Measurements from ENCODE around the gene NCS1. TPM values are rescaled to one million over a fixed set of nuclear protein-coding genes. Genes with fewer than 3 reads are reported as not detected.

Gene NCS1
- total and polyA plus RNA-seq, 2 of the 8 experiments (the other 6 are each of a cell fraction or from before 2014, with no cell fraction given): 34.7 to 47.6 TPM

GRCh38 chr9:130145658-130146057, 26.5 kb upstream of the NCS1 start:
- no peak overlapping the region for H3K18ac ChIP-seq (ENCODE audit: extremely low read depth, low read length)
- no peaks in the 10 kb centered on the region for H3K23me2 ChIP-seq (ENCODE audit: low read depth, low read length)
- 85% methylated on average over 1 of the region's 1 CpG; no CpG with 5 or more reads in 1 of the 2 experiments for WGBS, 2 experiments (ENCODE audit: extremely low coverage in 1 of 2, insufficient coverage in 1 of 2, insufficient read length in 1 of 2, insufficient replicate concordance in 2 of 2, low coverage in 1 of 2, low lambda C conversion rate in 2 of 2, missing lambda C conversion rate in 1 of 2)
- H4K8ac ChIP-seq (ENCODE audit: extremely low read depth, insufficient read depth, low read length): no peak overlapping the region
- no peak overlapping the region for H2AK5ac ChIP-seq (ENCODE audit: low read depth, low read length)
- H3K9ac ChIP-seq (replicated peaks in 1 of 4; ENCODE audit: extremely low read depth in 1 of 4, low read depth in 3 of 4, low read length in 3 of 4): no peak overlapping the region
- H3K27ac ChIP-seq (ENCODE audit: low read depth, low read length): no peak overlapping the region
- no peaks in the 10 kb centered on the region for H3K9me3 ChIP-seq (ENCODE audit: insufficient read depth in 2 of 2, low read depth in 1 of 2, low read length in 1 of 2)
- H3K4me1 ChIP-seq (replicated peaks in 1 of 4; ENCODE audit: control insufficient read depth in 3 of 4, insufficient read depth in 4 of 4, low read length in 3 of 4): peaks cover 0 to 12% (median 6%) of the 10 kb centered on the region in 4 experiments; a peak in 4 of 7 replicates
- no peaks in the 10 kb centered on the region for H3K79me1 ChIP-seq (ENCODE audit: low read depth, low read length)
- FAIRE-seq: no peak
- H4K5ac ChIP-seq (ENCODE audit: insufficient read length, low read depth, low read length): no peak overlapping the region
- H4K91ac ChIP-seq (replicated peaks; ENCODE audit: insufficient read length, low read length): no peak overlapping the region
- no peak overlapping the region for H2BK15ac ChIP-seq (ENCODE audit: low read length)
- H3K4ac ChIP-seq (replicated peaks; ENCODE audit: insufficient read length, low read depth, low read length): no peak overlapping the region
- H3K4me3 ChIP-seq (ENCODE audit: extremely low read depth in 1 of 4, insufficient read depth in 2 of 4, low read depth in 3 of 4, low read length in 4 of 4): no peak overlapping the region
- H2BK12ac ChIP-seq (ENCODE audit: low read depth, low read length): no peak overlapping the region
- no peak overlapping the region for H2AFZ ChIP-seq (ENCODE audit: low read length)
- peak overlapping the region; percentile 47 for H2BK120ac ChIP-seq (replicated peaks; ENCODE audit: low read depth, low read length)
- H3K56ac ChIP-seq (replicated peaks; ENCODE audit: insufficient read length, low read depth, low read length): no peak overlapping the region
- H3K23ac ChIP-seq (ENCODE audit: insufficient read length): no peak overlapping the region
- no peaks in the 10 kb centered on the region; a peak in 1 of 7 replicates for H3K27me3 ChIP-seq (replicated peaks in 1 of 4; ENCODE audit: control insufficient read depth in 3 of 4, extremely low read depth in 1 of 4, insufficient read depth in 3 of 4, low read length in 3 of 4)
- no peaks in the 10 kb centered on the region for H3K79me2 ChIP-seq (ENCODE audit: control insufficient read depth in 1 of 2, insufficient read depth in 2 of 2, low read length in 2 of 2)
- no peaks in the 10 kb centered on the region for H4K20me1 ChIP-seq (replicated peaks in 1 of 2; ENCODE audit: control insufficient read depth in 1 of 2, insufficient read depth in 2 of 2, low read length in 2 of 2)
- no peak overlapping the region for H3K4me2 ChIP-seq (ENCODE audit: insufficient read depth in 1 of 2, low read depth in 2 of 2, low read length in 2 of 2)
- H3K14ac ChIP-seq (ENCODE audit: insufficient read length): no peak overlapping the region
- H2BK5ac ChIP-seq (ENCODE audit: low read depth, low read length): no peak overlapping the region
- no peak for DNase-seq (ENCODE audit: low read depth in 1 of 2, low spot score in 2 of 2)
- POLR2A ChIA-PET (ENCODE audit: partially characterized antibody): interaction anchor here (0.6 to 1.3 kb wide), 2 partner anchors 8 to 58 kb away, joined by 3 read pairs; no protein-coding TSS in a partner anchor
- CTCF ChIA-PET (ENCODE audit: partially characterized antibody): interaction anchor here (0.6 to 1.8 kb wide), 5 partner anchors 11 to 355 kb away, joined by 3 to 6 read pairs (median 3); no protein-coding TSS in a partner anchor
- no peak overlapping the region for H2BK20ac ChIP-seq (ENCODE audit: low read length)
- H3K36me3 ChIP-seq (ENCODE audit: control insufficient read depth in 2 of 4, insufficient read depth in 4 of 4, low read length in 3 of 4): no peaks in the 10 kb centered on the region
- TF ChIP-seq SP4 (IDR thresholded peaks at IDR 0.05; ENCODE audit: low read length) (no peak), SIRT6 (IDR thresholded peaks at IDR 0.05; ENCODE audit: low read length) (no peak), CREB1 (IDR thresholded peaks at IDR 0.05) (no peak), POU5F1 (IDR thresholded peaks at IDR 0.05; ENCODE audit: low read depth, low read length) (no peak), ATF2 (IDR thresholded peaks at IDR 0.05; ENCODE audit: low read length) (no peak), EZH2 (IDR thresholded peaks at IDR 0.05; ENCODE audit: low read depth, low read length, severe bottlenecking) (no peak), TEAD4 (IDR thresholded peaks at IDR 0.05; ENCODE audit: low read depth, low read length) (no peak), JUND (IDR thresholded peaks at IDR 0.05; ENCODE audit: low read length) (no peak), SUZ12 (IDR thresholded peaks at IDR 0.05; ENCODE audit: low read length) (no peak), CTBP2 (IDR thresholded peaks at IDR 0.05; ENCODE audit: borderline replicate concordance, insufficient read depth, insufficient read length, low read length) (no peak), SAP30 (IDR thresholded peaks at IDR 0.05; ENCODE audit: insufficient read depth, insufficient replicate concordance, low read length) (no peak), ATF3 (IDR thresholded peaks at IDR 0.05; ENCODE audit: insufficient read depth, low read depth, low read length) (no peak)

Measured in H1 (cell line).